ENCODE data around the gene ARPC5L. TPM values are rescaled to one million over a fixed set of nuclear protein-coding genes. Genes with fewer than 3 reads are reported as not detected.
A peak's percentile ranks its signal among the peaks of the same experiment; 100 is the strongest.

The ARPC5L gene
- total RNA-seq, 1 experiment from 2014 or later = 50.0 TPM

GRCh38 chr9:124894035-124894740 is 32.3 kb downstream of the ARPC5L start:
- ChIA-PET POLR2A (no interaction called here), CTCF (interaction anchor here (1.5 kb wide), 1 partner anchor 123 kb away, joined by 5 read pairs; the partner anchor contains the start of gene NR6A1), RAD21 (ENCODE audit: low non-redundant PET in 1 of 2, low total read pairs in 2 of 2, uncharacterized antibody in 2 of 2, unreplicated experiment in 2 of 2) (no interaction called here)
- H3K4me2 ChIP-seq (ENCODE audit: low read length) = no peak overlapping the region
- no peaks in the 10 kb centered on the region for H3K9me2 ChIP-seq (ENCODE audit: insufficient read depth)
- no peak for TF ChIP-seq MAX (IDR thresholded peaks at IDR 0.05)
- TF ChIP-seq REST (IDR thresholded peaks at IDR 0.05; ENCODE audit: low read depth) = no peak
- TF ChIP-seq SIN3A (IDR thresholded peaks at IDR 0.05; ENCODE audit: low read depth) = no peak
- TF ChIP-seq FOSL1 (IDR thresholded peaks at IDR 0.05; ENCODE audit: low read depth) = no peak
- TF ChIP-seq, protein P1, sequence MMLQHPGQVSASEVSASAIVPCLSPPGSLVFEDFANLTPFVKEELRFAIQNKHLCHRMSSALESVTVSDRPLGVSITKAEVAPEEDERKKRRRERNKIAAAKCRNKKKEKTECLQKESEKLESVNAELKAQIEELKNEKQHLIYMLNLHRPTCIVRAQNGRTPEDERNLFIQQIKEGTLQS (IDR thresholded peaks at IDR 0.05) = no peak
- no peak for TF ChIP-seq CBX3 (IDR thresholded peaks at IDR 0.05; ENCODE audit: low read depth)
- peaks cover 0 to 2% of the 10 kb centered on the region in 2 experiments for H3K36me3 ChIP-seq (ENCODE audit: control insufficient read depth in 1 of 2, insufficient read depth in 2 of 2, low read length in 2 of 2)
- H3K27me3 ChIP-seq (ENCODE audit: insufficient read depth, low read length) = no peaks in the 10 kb centered on the region
- H4K20me1 ChIP-seq (ENCODE audit: insufficient read depth) = no peaks in the 10 kb centered on the region
- H3K79me2 ChIP-seq (ENCODE audit: insufficient read depth, low read length) = no peaks in the 10 kb centered on the region
- peak; percentile 50 for ATAC-seq
- H2AFZ ChIP-seq (ENCODE audit: low read depth, low read length, poor library complexity, severe bottlenecking) = no peak overlapping the region
- H3K9me3 ChIP-seq (ENCODE audit: control insufficient read depth in 1 of 2, insufficient read depth in 1 of 2, low read depth in 1 of 2, low read length in 2 of 2) = no peaks in the 10 kb centered on the region
- no peak overlapping the region for H3K9ac ChIP-seq (ENCODE audit: low read length)
- no TSS peak for BruUV-seq (replicated peaks)
- no peaks in the 10 kb centered on the region for H3K4me1 ChIP-seq (ENCODE audit: control insufficient read depth in 1 of 2, insufficient read depth in 2 of 2, low read length in 2 of 2)
- intact Hi-C loops (cut with micrococcal nuclease) = loop anchor here (1.0 kb wide), 1 partner anchor 123 kb away; the partner anchor contains the start of gene NR6A1
- H3K4me3 ChIP-seq (replicated peaks in 1 of 2; ENCODE audit: low read depth in 1 of 2, low read length in 2 of 2) = no peak overlapping the region
- DNase-seq (ENCODE audit: low read depth, low spot score) = no peak
- H3K27ac ChIP-seq (ENCODE audit: low read depth, low read length) = no peak overlapping the region

Measured in HCT116 (cell line).